T-helper 2 cell treated with Interferon-gamma antibody and Interleukin-4, amounts not matched to agents 5 μg/mL and 100 μg/mL, for 36 hours (primary cell): ENCODE measurements around the gene PNPLA7.
"Not testable (repeated sequence)": the region's sequence is repeated elsewhere in the genome, so short reads cannot be mapped to it uniquely, and the experiment has no call there.

Source experiments
- DNase-seq: peaks from one replicate; pipeline ENCODE4 v3.0.0; 2021; ENCODE audit warnings: low spot score
- H3K27ac Mint-ChIP-seq: one replicate; pipeline ENCODE4 v1.8.0; 2021; ENCODE audit warnings: mild to moderate bottlenecking, mixed read lengths
- H3K27me3 Mint-ChIP-seq: one replicate; pipeline ENCODE4 v1.8.0; 2021; ENCODE audit warnings: low read depth, mixed read lengths
- H3K36me3 Mint-ChIP-seq: one replicate; pipeline ENCODE4 v1.8.0; 2021; ENCODE audit warnings: low read depth, mixed read lengths
- H3K4me1 Mint-ChIP-seq: one replicate; pipeline ENCODE4 v1.8.0; 2021; ENCODE audit warnings: low read depth, mixed read lengths
- H3K4me3 Mint-ChIP-seq: one replicate; pipeline ENCODE4 v1.8.0; 2022; ENCODE audit warnings: mild to moderate bottlenecking, moderate library complexity, mixed read lengths
- H3K9me3 Mint-ChIP-seq: one replicate; pipeline ENCODE4 v1.8.0; 2021; ENCODE audit warnings: mixed read lengths

Gene PNPLA7

DNA sequence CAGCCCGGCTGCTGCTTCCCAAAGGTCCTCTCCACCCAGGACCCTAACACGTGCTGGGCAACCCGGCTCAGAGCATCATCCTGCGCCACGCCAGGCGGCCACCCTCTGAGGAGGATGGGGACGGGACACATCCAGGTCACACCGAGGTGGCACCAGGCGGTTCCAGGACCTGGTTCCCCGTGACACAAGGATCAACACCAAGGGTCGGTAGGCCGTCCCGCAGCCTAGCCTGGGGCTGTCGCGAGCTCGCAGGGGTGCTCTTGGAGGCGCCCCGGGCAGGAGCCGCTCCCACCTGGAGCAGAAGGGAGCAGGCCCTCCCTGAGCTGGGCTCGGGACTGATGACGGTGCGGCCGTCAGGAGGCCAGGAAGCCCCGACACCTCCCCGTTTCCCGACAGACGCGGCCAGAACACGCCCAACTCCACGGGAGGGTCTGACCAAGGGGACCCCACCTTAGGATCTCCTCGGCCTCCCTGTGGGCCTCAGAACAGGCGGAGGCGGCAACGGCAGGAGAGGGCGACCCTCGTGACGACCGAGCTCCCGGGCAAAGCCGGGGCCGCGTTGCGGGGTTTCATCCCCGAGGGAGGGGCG lies 133.5 kb downstream of the PNPLA7 start:
- Mint-ChIP-seq H3K9me3 (no peaks in the 10 kb centered on the region), H3K4me1 (peaks cover 7% of the 10 kb centered on the region), H3K36me3 (no peaks in the 10 kb centered on the region), H3K27ac (no peak overlapping the region), H3K27me3 (no peaks in the 10 kb centered on the region), H3K4me3 (no peak overlapping the region)
- DNase-seq = no peak

- H3K27me3 Mint-ChIP-seq = no peaks in the 10 kb centered on the region
- no peak overlapping the region for H3K27ac Mint-ChIP-seq
- no peaks in the 10 kb centered on the region for H3K36me3 Mint-ChIP-seq
- peaks cover 5% of the 10 kb centered on the region for H3K4me1 Mint-ChIP-seq
- no peak overlapping the region for H3K4me3 Mint-ChIP-seq
- DNase-seq = no peak
- no peaks in the 10 kb centered on the region for H3K9me3 Mint-ChIP-seq
Observed at GRCh38 chr9:137416006-137416562, 134.1 kb downstream of the PNPLA7 start.

GRCh38 chr9:137415451-137415850 lies 134.8 kb downstream of the PNPLA7 start:
- Mint-ChIP-seq H3K4me3 (no peak overlapping the region), H3K36me3 (no peaks in the 10 kb centered on the region), H3K27me3 (no peaks in the 10 kb centered on the region), H3K9me3 (no peaks in the 10 kb centered on the region), H3K4me1 (peaks cover 5% of the 10 kb centered on the region), H3K27ac (no peak overlapping the region)
- no peak for DNase-seq

- Mint-ChIP-seq H3K36me3 (no peaks in the 10 kb centered on the region), H3K27me3 (no peaks in the 10 kb centered on the region), H3K27ac (no peak overlapping the region), H3K4me1 (peaks cover 3% of the 10 kb centered on the region), H3K4me3 (no peak overlapping the region), H3K9me3 (no peaks in the 10 kb centered on the region)
- DNase-seq = no peak
Observed at GRCh38 chr9:137412431-137412830, 137.8 kb downstream of the PNPLA7 start.

DNA sequence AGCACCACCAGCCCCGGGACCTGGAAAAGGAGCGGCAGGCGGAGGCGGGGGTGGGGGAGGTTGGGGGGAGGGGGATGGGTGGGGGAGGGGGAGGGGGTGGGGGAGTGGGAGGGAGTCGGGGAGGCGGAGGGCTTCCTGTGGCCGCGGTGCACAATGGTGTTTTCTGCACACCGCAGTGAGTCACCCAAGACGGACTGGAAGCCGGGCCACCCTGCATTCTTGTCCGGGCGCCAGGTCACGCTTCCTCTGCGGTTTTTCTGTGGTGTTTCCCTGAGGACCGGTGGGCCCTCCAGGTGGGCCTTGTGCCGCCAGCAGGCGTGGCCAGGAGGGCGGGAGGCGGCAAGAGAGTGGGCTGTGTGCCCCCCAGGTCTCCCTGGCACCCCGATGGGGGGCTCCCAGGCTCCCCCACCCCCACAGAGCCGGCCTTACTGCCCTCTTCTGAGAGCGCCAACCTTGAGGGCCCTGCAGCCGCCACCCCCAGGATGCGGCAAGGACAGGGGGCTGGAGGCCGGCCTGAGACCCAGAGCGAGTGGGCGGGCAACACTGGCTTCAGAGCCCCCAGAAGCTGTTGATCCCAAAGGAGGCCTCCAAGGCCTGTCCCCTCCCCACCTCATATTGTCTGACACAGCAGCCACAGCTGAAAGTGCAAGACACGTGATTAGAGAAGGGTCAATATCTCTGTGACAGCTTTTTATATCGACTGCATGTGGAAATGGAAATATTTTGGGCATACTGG lies 138.4 kb downstream of the PNPLA7 start:
- Mint-ChIP-seq H3K36me3 (no peaks in the 10 kb centered on the region), H3K4me3 (no peak overlapping the region), H3K27ac (no peak overlapping the region), H3K27me3 (no peaks in the 10 kb centered on the region), H3K9me3 (no peaks in the 10 kb centered on the region), H3K4me1 (peaks cover 3% of the 10 kb centered on the region)
- peak; percentile 62 for DNase-seq

GRCh38 chr9:137411260-137411644 lies 138.9 kb downstream of the PNPLA7 start:
- no peaks in the 10 kb centered on the region for H3K9me3 Mint-ChIP-seq
- DNase-seq = no peak
- peaks cover 3% of the 10 kb centered on the region for H3K4me1 Mint-ChIP-seq
- no peaks in the 10 kb centered on the region for H3K36me3 Mint-ChIP-seq
- no peak overlapping the region for H3K4me3 Mint-ChIP-seq
- H3K27ac Mint-ChIP-seq = no peak overlapping the region
- H3K27me3 Mint-ChIP-seq = no peaks in the 10 kb centered on the region

- H3K4me1 Mint-ChIP-seq = peaks cover 3% of the 10 kb centered on the region
Observed at GRCh38 chr9:137410891-137411249, 139.3 kb downstream of the PNPLA7 start.

GRCh38 chr9:137410236-137410890 lies 139.8 kb downstream of the PNPLA7 start:
- H3K4me3 Mint-ChIP-seq, H3K9me3 Mint-ChIP-seq: not testable (repeated sequence)
- peak overlapping the region; percentile 26 for H3K27ac Mint-ChIP-seq

More at GRCh38 chr9:137410891-137411249, 139.3 kb downstream of the PNPLA7 start:
- Mint-ChIP-seq H3K4me3 (no peak overlapping the region), H3K36me3 (no peaks in the 10 kb centered on the region), H3K9me3 (no peaks in the 10 kb centered on the region), H3K27me3 (peaks cover 3% of the 10 kb centered on the region), H3K27ac (no peak overlapping the region)
- no peak for DNase-seq

More at GRCh38 chr9:137410236-137410890, 139.8 kb downstream of the PNPLA7 start:
- not testable (repeated sequence) for H3K4me1 Mint-ChIP-seq, H3K36me3 Mint-ChIP-seq, DNase-seq, H3K27me3 Mint-ChIP-seq
